HepG2 (cell line): ENCODE measurements around the gene RGS19. TPM values are rescaled to one million over a fixed set of nuclear protein-coding genes. Genes with fewer than 3 reads are reported as not detected.

Experiments
- ATM ChIP-seq: fragments of 450-650 bp; IDR thresholded peaks from 2 replicates; pipeline ENCODE4 v1.7.1; 2017; ENCODE audit warnings: mild to moderate bottlenecking, borderline replicate concordance
- CAMTA2 ChIP-seq: sonication (generic); formaldehyde crosslinking; IDR thresholded peaks from 2 replicates; pipeline ENCODE4 v1.4.0; 2020; ENCODE audit warnings: mild to moderate bottlenecking, missing genetic modification reagents, borderline replicate concordance
- E2F2 ChIP-seq: sonication (generic); formaldehyde crosslinking; IDR thresholded peaks from 2 replicates; pipeline ENCODE4 v1.4.0; 2020; ENCODE audit warnings: missing genetic modification reagents, borderline replicate concordance
- HNF1A ChIP-seq, 2 experiments: sonication (generic) in 1 of 2; formaldehyde crosslinking in 1 of 2; IDR thresholded peaks; 2 replicates each; pipeline versions ENCODE4 v1.4.0 to v1.6.1; 2016 to 2020; ENCODE audit warnings: borderline replicate concordance in 1 of 2, low read depth in 1 of 2, mild to moderate bottlenecking in 1 of 2, missing genetic modification reagents in 1 of 2
- KAT2B ChIP-seq: fragments of 150-350 bp; IDR thresholded peaks from 2 replicates; pipeline ENCODE4 v1.6.1; 2014; ENCODE audit warnings: low read depth, low read length, borderline replicate concordance
- NR2F2 ChIP-seq: IDR thresholded peaks from 2 replicates; pipeline ENCODE4 v1.6.1; 2012; ENCODE audit warnings: low read depth, inconsistent platforms, borderline replicate concordance
- ONECUT2 ChIP-seq: sonication (generic); formaldehyde crosslinking; IDR thresholded peaks from 2 replicates; pipeline ENCODE4 v1.4.0; 2020; ENCODE audit warnings: missing genetic modification reagents
- PHF21A ChIP-seq: sonication (generic); formaldehyde crosslinking; IDR thresholded peaks from 2 replicates; pipeline ENCODE4 v1.5.0; 2020; ENCODE audit warnings: mild to moderate bottlenecking, missing genetic modification reagents
- SAP130 ChIP-seq: IDR thresholded peaks from 2 replicates; pipeline ENCODE4 v1.6.1; 2016; ENCODE audit warnings: low read depth
- SRSF1 ChIP-seq: fragments of 200-400 bp; formaldehyde crosslinking; optimal IDR thresholded peaks from 2 replicates; pipeline ENCODE3; 2017; ENCODE audit warnings: mild to moderate bottlenecking, low read depth, low read length, moderate library complexity
- ZFP90 ChIP-seq: sonication (generic); formaldehyde crosslinking; IDR thresholded peaks from 2 replicates; pipeline ENCODE4 v1.8.0; 2022; ENCODE audit warnings: missing genetic modification reagents, mild to moderate bottlenecking, inconsistent platforms, borderline replicate concordance
- ZNF143 ChIP-seq: sonication (generic); formaldehyde crosslinking; IDR thresholded peaks from 2 replicates; pipeline ENCODE4 v1.4.0; 2020; ENCODE audit warnings: missing genetic modification reagents
- ZNF292 ChIP-seq: sonication (generic); formaldehyde crosslinking; IDR thresholded peaks from 2 replicates; pipeline ENCODE4 v1.8.1; 2022; ENCODE audit warnings: mild to moderate bottlenecking, low read depth, missing genetic modification reagents, borderline replicate concordance
- ZNF564 ChIP-seq: sonication (generic); formaldehyde crosslinking; IDR thresholded peaks from 2 replicates; pipeline ENCODE4 v1.8.1; 2023; ENCODE audit warnings: mild to moderate bottlenecking, missing genetic modification reagents
- ZNF605 ChIP-seq: sonication (generic); formaldehyde crosslinking; IDR thresholded peaks from 2 replicates; pipeline ENCODE4 v1.8.0; 2022; ENCODE audit warnings: mild to moderate bottlenecking, missing genetic modification reagents
- ZNF773 ChIP-seq: sonication (generic); formaldehyde crosslinking; IDR thresholded peaks from 2 replicates; pipeline ENCODE4 v1.4.0; 2020; ENCODE audit warnings: missing genetic modification reagents, borderline replicate concordance
- ZNF777 ChIP-seq: sonication (generic); formaldehyde crosslinking; IDR thresholded peaks from 2 replicates; pipeline ENCODE4 v1.4.0; 2020; ENCODE audit warnings: missing genetic modification reagents
- polyA plus RNA-seq, 8 experiments: library from polyadenylated mRNA; depleted of rRNA in 3 of 8; stranded (reverse) in 7 of 8; unstranded in 1 of 8; fragments of >200 nt; fragmentation: Illumina TruSeq in 4 of 8; extraction: Trizol in 4 of 8; gene quantifications; 2 replicates each; pipeline versions ENCODE4 v1.2.1 to v1.2.3, GENCODE V29; 2011 to 2016; ENCODE audit warnings: low read depth in 4 of 8, missing spikeins in 1 of 8, mixed read lengths in 1 of 8; ENCODE audit not compliant: insufficient read depth in 1 of 8
- total RNA-seq, 5 experiments: library from RNA; depleted of rRNA; stranded (reverse); fragments of >200 nt; fragmentation: Illumina TruSeq; extraction: Trizol; gene quantifications; 2 replicates each; pipeline ENCODE4 v1.2.3, GENCODE V29; 2016; ENCODE audit warnings: low read depth in 1 of 5
- TF ChIP-seq, protein P1 (sequence below): sonication (generic); formaldehyde crosslinking; IDR thresholded peaks from 2 replicates; pipeline ENCODE4 v1.4.0; 2020; ENCODE audit warnings: missing genetic modification reagents
- TF ChIP-seq, protein P2 (sequence below): sonication (generic); formaldehyde crosslinking; IDR thresholded peaks from 2 replicates; pipeline ENCODE4 v1.5.1; 2020; ENCODE audit warnings: missing genetic modification reagents, mild to moderate bottlenecking, borderline replicate concordance
- TF ChIP-seq, protein P3 (sequence below): IDR thresholded peaks from 2 replicates; pipeline ENCODE4 v1.6.1; 2016

RGS19 gene
- total and polyA plus RNA-seq, 2 of the 13 experiments (the other 11 are each of a cell fraction or from before 2014, with no cell fraction given) = 10.7 to 11.9 TPM

- TF ChIP-seq HNF1A (IDR thresholded peaks at IDR 0.05; ENCODE audit: low read depth) (no peak), HNF1A (CRISPR knock-in tag; IDR thresholded peaks at IDR 0.05; ENCODE audit: borderline replicate concordance) (no peak), PHF21A (CRISPR knock-in tag) (peak; percentile 2; the same call in 1 of the 2 replicates), SRSF1 (peak; percentile 4), ZNF605 (CRISPR knock-in tag) (0 out of 2 replicates have a peak, but pooled peaks have one; percentile 2), ATM (no peak), ZNF292 (no peak), ZNF564 (no peak), E2F2 (CRISPR knock-in tag) (no peak), KAT2B (no peak), ZFP90 (0 out of 2 replicates have a peak, but pooled peaks have one; percentile 28), ZNF773 (CRISPR knock-in tag) (0 out of 2 replicates have a peak, but pooled peaks have one; percentile 3), CAMTA2 (CRISPR knock-in tag) (no peak), ONECUT2 (CRISPR knock-in tag) (no peak), ZNF777 (CRISPR knock-in tag) (0 out of 2 replicates have a peak, but pooled peaks have one; percentile 29), NR2F2 (no peak), ZNF143 (CRISPR knock-in tag) (peak; percentile 65; the same call in 1 of the 2 replicates), SAP130 (CRISPR knock-in tag) (no peak)
- TF ChIP-seq, protein P1, sequence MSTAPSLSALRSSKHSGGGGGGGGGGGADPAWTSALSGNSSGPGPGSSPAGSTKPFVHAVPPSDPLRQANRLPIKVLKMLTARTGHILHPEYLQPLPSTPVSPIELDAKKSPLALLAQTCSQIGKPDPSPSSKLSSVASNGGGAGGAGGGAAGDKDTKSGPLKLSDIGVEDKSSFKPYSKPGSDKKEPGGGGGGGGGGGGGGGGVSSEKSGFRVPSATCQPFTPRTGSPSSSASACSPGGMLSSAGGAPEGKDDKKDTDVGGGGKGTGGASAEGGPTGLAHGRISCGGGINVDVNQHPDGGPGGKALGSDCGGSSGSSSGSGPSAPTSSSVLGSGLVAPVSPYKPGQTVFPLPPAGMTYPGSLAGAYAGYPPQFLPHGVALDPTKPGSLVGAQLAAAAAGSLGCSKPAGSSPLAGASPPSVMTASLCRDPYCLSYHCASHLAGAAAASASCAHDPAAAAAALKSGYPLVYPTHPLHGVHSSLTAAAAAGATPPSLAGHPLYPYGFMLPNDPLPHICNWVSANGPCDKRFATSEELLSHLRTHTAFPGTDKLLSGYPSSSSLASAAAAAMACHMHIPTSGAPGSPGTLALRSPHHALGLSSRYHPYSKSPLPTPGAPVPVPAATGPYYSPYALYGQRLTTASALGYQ (CRISPR knock-in tag) = no peak
- TF ChIP-seq, protein P2, sequence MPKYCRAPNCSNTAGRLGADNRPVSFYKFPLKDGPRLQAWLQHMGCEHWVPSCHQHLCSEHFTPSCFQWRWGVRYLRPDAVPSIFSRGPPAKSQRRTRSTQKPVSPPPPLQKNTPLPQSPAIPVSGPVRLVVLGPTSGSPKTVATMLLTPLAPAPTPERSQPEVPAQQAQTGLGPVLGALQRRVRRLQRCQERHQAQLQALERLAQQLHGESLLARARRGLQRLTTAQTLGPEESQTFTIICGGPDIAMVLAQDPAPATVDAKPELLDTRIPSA (CRISPR knock-in tag) = 0 out of 2 replicates have a peak, but pooled peaks have one; percentile 3
- TF ChIP-seq, protein P3, sequence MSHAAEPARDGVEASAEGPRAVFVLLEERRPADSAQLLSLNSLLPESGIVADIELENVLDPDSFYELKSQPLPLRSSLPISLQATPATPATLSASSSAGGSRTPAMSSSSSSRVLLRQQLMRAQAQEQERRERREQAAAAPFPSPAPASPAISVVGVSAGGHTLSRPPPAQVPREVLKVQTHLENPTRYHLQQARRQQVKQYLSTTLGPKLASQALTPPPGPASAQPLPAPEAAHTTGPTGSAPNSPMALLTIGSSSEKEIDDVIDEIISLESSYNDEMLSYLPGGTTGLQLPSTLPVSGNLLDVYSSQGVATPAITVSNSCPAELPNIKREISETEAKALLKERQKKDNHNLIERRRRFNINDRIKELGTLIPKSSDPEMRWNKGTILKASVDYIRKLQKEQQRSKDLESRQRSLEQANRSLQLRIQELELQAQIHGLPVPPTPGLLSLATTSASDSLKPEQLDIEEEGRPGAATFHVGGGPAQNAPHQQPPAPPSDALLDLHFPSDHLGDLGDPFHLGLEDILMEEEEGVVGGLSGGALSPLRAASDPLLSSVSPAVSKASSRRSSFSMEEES (CRISPR knock-in tag) = no peak
These were observed 27.0 kb downstream of the RGS19 start (continued) for GRCh38 chr20:64052326-64052722.
